ENCODE results near the gene ANKK1. TPM values are rescaled to one million over a fixed set of nuclear protein-coding genes. Genes with fewer than 3 reads are reported as not detected.

Gene ANKK1
- total and polyA plus RNA-seq, 2 donors (not counting 1 experiment from before 2014, with no cell fraction given): 0.89 to 5.3 TPM

DNA sequence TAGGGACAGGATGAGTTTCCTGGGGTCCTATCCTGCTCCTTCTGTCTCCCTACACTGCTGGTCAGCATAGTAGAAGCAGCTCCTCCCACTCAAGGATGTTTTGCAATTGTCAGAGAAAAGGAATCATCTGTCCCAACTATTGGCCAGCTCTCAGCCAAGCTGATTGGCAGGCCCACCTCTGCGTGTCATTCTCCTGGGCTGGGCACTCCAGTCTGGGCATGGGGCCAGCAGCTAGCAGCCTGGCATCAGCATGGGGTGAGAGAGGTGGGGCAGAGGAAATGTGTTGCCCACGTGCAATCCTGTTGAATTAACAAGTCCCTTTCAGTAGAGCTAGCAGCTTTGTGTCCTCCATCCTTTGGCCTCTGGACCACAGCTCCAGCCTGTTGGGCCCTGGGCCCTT is 14.1 kb downstream of the ANKK1 start:
- Mint-ChIP-seq H3K4me3 (no peak overlapping the region), H3K27ac (no peak overlapping the region), H3K4me1 (no peaks in the 10 kb centered on the region), H3K9me3 (ENCODE audit: insufficient read depth) (no peaks in the 10 kb centered on the region), H3K27me3 (peaks cover 7% of the 10 kb centered on the region)
- Histone ChIP-seq H3K4me2 (replicated peaks; ENCODE audit: low read depth, low read length, poor library complexity, severe bottlenecking) (no peak overlapping the region), H3K9me3 (ENCODE audit: control extremely low read depth in 1 of 3, control insufficient read depth in 2 of 3, insufficient read depth in 1 of 3, low read length in 2 of 3) (no peaks in the 10 kb centered on the region), H2AFZ (ENCODE audit: insufficient read depth, low read depth, low read length, poor library complexity, severe bottlenecking) (no peak overlapping the region), H3K36me3 (replicated peaks in 1 of 2; ENCODE audit: control extremely low read depth in 1 of 2, control insufficient read depth in 1 of 2, extremely low read depth in 1 of 2, insufficient read depth in 2 of 2, low read length in 1 of 2) (no peaks in the 10 kb centered on the region), H4K20me1 (ENCODE audit: control insufficient read depth, insufficient read depth, low read length, poor library complexity, severe bottlenecking) (no peaks in the 10 kb centered on the region), H3K4me3 (ENCODE audit: control extremely low read depth in 1 of 5, extremely low read depth in 1 of 5, insufficient read depth in 1 of 5, low read depth in 2 of 5, low read length in 4 of 5) (no peak overlapping the region), H3K27ac (ENCODE audit: low read length in 2 of 2) (no peak overlapping the region), H3K27me3 (replicated peaks in 1 of 4; ENCODE audit: control extremely low read depth in 1 of 4, control insufficient read depth in 3 of 4, insufficient read depth in 4 of 4, low read length in 3 of 4) (no peaks in the 10 kb centered on the region), H3K9ac (ENCODE audit: low read length) (no peak overlapping the region), H3K79me2 (ENCODE audit: control insufficient read depth, insufficient read depth, low read length) (no peaks in the 10 kb centered on the region), H3K4me1 (ENCODE audit: control insufficient read depth in 2 of 2, insufficient read depth in 2 of 2, low read length in 2 of 2) (no peaks in the 10 kb centered on the region)
- intact Hi-C loops (cut with micrococcal nuclease): no loop called here
- ATAC-seq (ENCODE audit: low read depth): no peak
- TF ChIP-seq, protein P1, sequence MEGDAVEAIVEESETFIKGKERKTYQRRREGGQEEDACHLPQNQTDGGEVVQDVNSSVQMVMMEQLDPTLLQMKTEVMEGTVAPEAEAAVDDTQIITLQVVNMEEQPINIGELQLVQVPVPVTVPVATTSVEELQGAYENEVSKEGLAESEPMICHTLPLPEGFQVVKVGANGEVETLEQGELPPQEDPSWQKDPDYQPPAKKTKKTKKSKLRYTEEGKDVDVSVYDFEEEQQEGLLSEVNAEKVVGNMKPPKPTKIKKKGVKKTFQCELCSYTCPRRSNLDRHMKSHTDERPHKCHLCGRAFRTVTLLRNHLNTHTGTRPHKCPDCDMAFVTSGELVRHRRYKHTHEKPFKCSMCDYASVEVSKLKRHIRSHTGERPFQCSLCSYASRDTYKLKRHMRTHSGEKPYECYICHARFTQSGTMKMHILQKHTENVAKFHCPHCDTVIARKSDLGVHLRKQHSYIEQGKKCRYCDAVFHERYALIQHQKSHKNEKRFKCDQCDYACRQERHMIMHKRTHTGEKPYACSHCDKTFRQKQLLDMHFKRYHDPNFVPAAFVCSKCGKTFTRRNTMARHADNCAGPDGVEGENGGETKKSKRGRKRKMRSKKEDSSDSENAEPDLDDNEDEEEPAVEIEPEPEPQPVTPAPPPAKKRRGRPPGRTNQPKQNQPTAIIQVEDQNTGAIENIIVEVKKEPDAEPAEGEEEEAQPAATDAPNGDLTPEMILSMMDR (IDR thresholded peaks at IDR 0.05): no peak
- TF ChIP-seq EZH2 (IDR thresholded peaks at IDR 0.05; ENCODE audit: borderline replicate concordance, insufficient read depth, low read depth, low read length, poor library complexity, severe bottlenecking): no peak
- ChIA-PET CTCF (no interaction called here), POLR2A (no interaction called here)
- no peak for DNase-seq
- 0% methylated on average over 2 of the region's 2 CpGs for WGBS (ENCODE audit: insufficient coverage)

GRCh38 chr11:113404859-113405430 is 17.4 kb downstream of the ANKK1 start:
- no peak for ATAC-seq (ENCODE audit: low read depth)
- no peak overlapping the region for H2AFZ ChIP-seq (ENCODE audit: insufficient read depth, low read depth, low read length, poor library complexity, severe bottlenecking)

More at GRCh38 chr11:113404859-113405430, 17.4 kb downstream of the ANKK1 start:
- no peak overlapping the region for H3K9ac ChIP-seq (ENCODE audit: low read length)
- ChIA-PET POLR2A (no interaction called here), CTCF (no interaction called here)
- no peaks in the 10 kb centered on the region for H4K20me1 ChIP-seq (ENCODE audit: control insufficient read depth, insufficient read depth, low read length, poor library complexity, severe bottlenecking)
- Mint-ChIP-seq H3K27ac (no peak overlapping the region), H3K4me1 (no peaks in the 10 kb centered on the region), H3K27me3 (peaks cover 7% of the 10 kb centered on the region), H3K9me3 (ENCODE audit: insufficient read depth) (no peaks in the 10 kb centered on the region), H3K4me3 (no peak overlapping the region)
- no peaks in the 10 kb centered on the region for H3K9me3 ChIP-seq (ENCODE audit: control extremely low read depth in 1 of 3, control insufficient read depth in 2 of 3, insufficient read depth in 1 of 3, low read length in 2 of 3)
- intact Hi-C loops (cut with micrococcal nuclease): no loop called here
- no peak for DNase-seq
- no peak overlapping the region for H3K27ac ChIP-seq (ENCODE audit: low read length in 2 of 2)
- H3K4me1 ChIP-seq (ENCODE audit: control insufficient read depth in 2 of 2, insufficient read depth in 2 of 2, low read length in 2 of 2): no peaks in the 10 kb centered on the region
- TF ChIP-seq, protein P1 (IDR thresholded peaks at IDR 0.05): no peak
- no peak for TF ChIP-seq EZH2 (IDR thresholded peaks at IDR 0.05; ENCODE audit: borderline replicate concordance, insufficient read depth, low read depth, low read length, poor library complexity, severe bottlenecking)
- H3K4me3 ChIP-seq (ENCODE audit: control extremely low read depth in 1 of 5, extremely low read depth in 1 of 5, insufficient read depth in 1 of 5, low read depth in 2 of 5, low read length in 4 of 5): no peak overlapping the region
- no peak overlapping the region for H3K4me2 ChIP-seq (replicated peaks; ENCODE audit: low read depth, low read length, poor library complexity, severe bottlenecking)
- H3K27me3 ChIP-seq (replicated peaks in 1 of 4; ENCODE audit: control extremely low read depth in 1 of 4, control insufficient read depth in 3 of 4, insufficient read depth in 4 of 4, low read length in 3 of 4): no peaks in the 10 kb centered on the region
- H3K36me3 ChIP-seq (replicated peaks in 1 of 2; ENCODE audit: control extremely low read depth in 1 of 2, control insufficient read depth in 1 of 2, extremely low read depth in 1 of 2, insufficient read depth in 2 of 2, low read length in 1 of 2): no peaks in the 10 kb centered on the region
- no peaks in the 10 kb centered on the region for H3K79me2 ChIP-seq (ENCODE audit: control insufficient read depth, insufficient read depth, low read length)
- WGBS (ENCODE audit: insufficient coverage): 90% methylated on average over 7 of the region's 7 CpGs

Measured in B cell (primary cell).